Thyroid gland (tissue), 4 donors: Measurements from ENCODE around the gene CAPRIN1. TPM values are rescaled to one million over a fixed set of nuclear protein-coding genes. Genes with fewer than 3 reads are reported as not detected.

Experiments
- DNase-seq, 2 donors: peaks; one replicate each; pipeline ENCODE4 v3.0.0-alpha.2; 2019
- H3K27ac ChIP-seq, 3 donors: fragments of 200-600 bp; sonication (generic); 1 replicate in 2 of 3; 2 replicates in 1 of 3; pipeline ENCODE4 v1.5.1; 2016 to 2019; ENCODE audit warnings: mild to moderate bottlenecking in 1 of 3, moderate library complexity in 1 of 3
- H3K27me3 ChIP-seq: fragments of 200-600 bp; sonication (generic); one replicate; pipeline ENCODE4 v1.5.1; 2019
- H3K36me3 ChIP-seq, 2 donors: fragments of 200-600 bp; sonication (generic); one replicate each; pipeline ENCODE4 v1.5.1; 2016 to 2019
- H3K4me1 ChIP-seq, 2 donors: fragments of 200-600 bp; sonication (generic); one replicate each; pipeline ENCODE4 v1.5.1; 2017 to 2019
- H3K4me3 ChIP-seq, 3 donors: fragments of 200-600 bp; sonication (generic); replicated peaks in 1 of 3; 1 replicate in 2 of 3; 2 replicates in 1 of 3; pipeline ENCODE4 v1.5.1; 2016; ENCODE audit warnings: mild to moderate bottlenecking in 1 of 3
- H3K9me3 ChIP-seq: fragments of 200-600 bp; sonication (generic); one replicate; pipeline ENCODE4 v1.5.1; 2017
- POLR2A ChIP-seq, 2 donors: fragments of 450-650 bp; IDR thresholded peaks; one replicate each; pipeline ENCODE4 v1.6.1; 2017; ENCODE audit warnings: antibody characterized with exemption in 2 of 2, mild to moderate bottlenecking in 2 of 2, moderate library complexity in 1 of 2
- WGBS, 2 donors: methylation state at CpG; one replicate each; pipeline ENCODE4 v1.1.5; 2017; 5-methylcytosine and 5-hydroxymethylcytosine counted together
- intact Hi-C: fragments of 100-400 bp; cut with DNase I; formaldehyde crosslinking; loops from one replicate; pipeline ENCODE4 v1.15.1; 2023
- total RNA-seq, 4 donors: library from RNA; depleted of rRNA; stranded (reverse); fragments of >200 nt; gene quantifications; one replicate each; pipeline ENCODE4 v1.2.3, GENCODE V29; 2016
- TF ChIP-seq, protein P1 (sequence below), 6 experiments: fragments of 200-600 bp in 3 of 6; fragments of 450-650 bp in 3 of 6; sonication (generic) in 3 of 6; IDR thresholded peaks; one replicate each; pipeline ENCODE4 v1.5.1; 2016 to 2019; ENCODE audit warnings: antibody characterized with exemption in 6 of 6, mild to moderate bottlenecking in 2 of 6, inconsistent platforms in 1 of 6, moderate library complexity in 1 of 6

The CAPRIN1 gene
- total RNA-seq, 4 donors from 2014 or later, result 164 to 207 (median 180) TPM

DNA sequence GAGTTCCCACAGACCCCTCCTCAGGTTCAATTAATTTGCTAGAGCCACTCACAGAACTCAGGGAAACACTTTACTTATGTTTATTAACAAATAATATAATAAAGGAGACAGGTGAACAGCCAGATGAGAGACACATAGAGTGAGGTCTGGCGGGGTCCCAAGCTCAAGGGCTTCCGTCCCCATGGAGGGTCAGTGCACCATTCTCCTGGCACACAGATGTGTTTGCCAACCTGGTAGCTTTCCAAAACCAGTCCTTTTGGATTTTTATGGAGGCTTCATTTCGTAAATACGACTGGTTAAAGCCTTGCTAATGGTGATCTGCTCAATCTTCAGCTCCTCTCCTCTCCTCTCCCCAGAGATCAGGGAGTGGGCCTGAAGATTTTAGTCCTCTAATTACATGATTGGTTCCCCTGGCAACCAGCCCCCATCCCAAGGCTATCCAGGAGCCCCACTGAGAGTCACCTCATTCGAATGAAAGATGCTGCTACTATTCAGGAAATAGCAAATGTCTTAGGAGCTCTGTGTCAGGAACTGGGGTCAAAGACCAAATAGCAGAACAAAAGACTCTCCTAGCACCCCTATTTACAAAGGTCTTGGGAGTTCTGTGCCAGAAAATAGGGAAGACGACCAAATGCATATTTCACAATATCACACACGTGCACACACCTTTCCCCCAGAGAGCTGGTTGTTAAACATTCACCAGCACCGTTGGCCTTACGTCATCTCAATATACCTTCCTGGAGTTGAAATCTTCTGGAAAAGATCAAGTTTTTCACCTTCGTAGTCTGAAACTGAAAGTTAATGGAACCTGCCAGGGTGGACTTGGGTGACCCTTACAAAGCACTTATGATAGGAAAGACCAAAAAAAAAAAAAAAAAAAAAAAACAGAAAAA lies 23.8 kb upstream of the CAPRIN1 start:
- H3K4me3 ChIP-seq, result no peak overlapping the region
- 74 to 81% methylated on average over 10 of the region's 10 CpGs for WGBS, 2 donors
- H3K4me1 ChIP-seq, result no peaks in the 10 kb centered on the region
- no peaks in the 10 kb centered on the region for H3K9me3 ChIP-seq
- no peaks in the 10 kb centered on the region for H3K36me3 ChIP-seq
- H3K27me3 ChIP-seq, result no peaks in the 10 kb centered on the region
- intact Hi-C loops, result no loop called here
- TF ChIP-seq, protein P1, sequence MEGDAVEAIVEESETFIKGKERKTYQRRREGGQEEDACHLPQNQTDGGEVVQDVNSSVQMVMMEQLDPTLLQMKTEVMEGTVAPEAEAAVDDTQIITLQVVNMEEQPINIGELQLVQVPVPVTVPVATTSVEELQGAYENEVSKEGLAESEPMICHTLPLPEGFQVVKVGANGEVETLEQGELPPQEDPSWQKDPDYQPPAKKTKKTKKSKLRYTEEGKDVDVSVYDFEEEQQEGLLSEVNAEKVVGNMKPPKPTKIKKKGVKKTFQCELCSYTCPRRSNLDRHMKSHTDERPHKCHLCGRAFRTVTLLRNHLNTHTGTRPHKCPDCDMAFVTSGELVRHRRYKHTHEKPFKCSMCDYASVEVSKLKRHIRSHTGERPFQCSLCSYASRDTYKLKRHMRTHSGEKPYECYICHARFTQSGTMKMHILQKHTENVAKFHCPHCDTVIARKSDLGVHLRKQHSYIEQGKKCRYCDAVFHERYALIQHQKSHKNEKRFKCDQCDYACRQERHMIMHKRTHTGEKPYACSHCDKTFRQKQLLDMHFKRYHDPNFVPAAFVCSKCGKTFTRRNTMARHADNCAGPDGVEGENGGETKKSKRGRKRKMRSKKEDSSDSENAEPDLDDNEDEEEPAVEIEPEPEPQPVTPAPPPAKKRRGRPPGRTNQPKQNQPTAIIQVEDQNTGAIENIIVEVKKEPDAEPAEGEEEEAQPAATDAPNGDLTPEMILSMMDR (IDR thresholded peaks at IDR 0.05), result no peak
- TF ChIP-seq POLR2A (IDR thresholded peaks at IDR 0.05), result no peak
- H3K27ac ChIP-seq, result no peak overlapping the region
- DNase-seq, result no peak

DNA sequence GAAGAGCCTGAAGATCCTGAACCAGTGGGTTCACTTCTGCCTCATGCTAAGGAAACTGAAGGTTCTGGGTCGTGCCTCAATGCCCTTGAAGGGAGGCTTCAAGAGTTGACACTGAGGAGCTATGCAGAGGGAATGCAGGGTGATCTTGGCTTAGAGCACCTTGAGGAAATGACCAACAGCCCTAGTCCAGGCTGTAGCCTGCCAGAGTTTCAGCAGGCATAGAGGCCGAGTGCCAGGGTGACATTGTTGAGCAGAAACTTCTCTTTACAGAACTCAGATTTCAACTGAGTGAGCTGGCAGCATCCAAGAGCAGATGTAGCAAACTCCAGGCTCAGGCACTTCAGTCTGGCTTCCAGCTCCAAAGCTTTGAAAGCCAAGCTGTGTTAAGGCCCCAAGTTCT lies 23.1 kb upstream of the CAPRIN1 start:
- Histone ChIP-seq H3K9me3 (no peaks in the 10 kb centered on the region), H3K27ac (no peak overlapping the region), H3K4me1 (no peaks in the 10 kb centered on the region), H3K4me3 (no peak overlapping the region), H3K27me3 (no peaks in the 10 kb centered on the region), H3K36me3 (no peaks in the 10 kb centered on the region)
- WGBS, 2 donors, result 27 to 36% methylated on average over 2 of the region's 2 CpGs
- peak; percentile 38 to 49 for DNase-seq
- TF ChIP-seq, protein P1 (IDR thresholded peaks at IDR 0.05), result no peak
- no peak for TF ChIP-seq POLR2A (IDR thresholded peaks at IDR 0.05)
- intact Hi-C loops, result no loop called here

DNA sequence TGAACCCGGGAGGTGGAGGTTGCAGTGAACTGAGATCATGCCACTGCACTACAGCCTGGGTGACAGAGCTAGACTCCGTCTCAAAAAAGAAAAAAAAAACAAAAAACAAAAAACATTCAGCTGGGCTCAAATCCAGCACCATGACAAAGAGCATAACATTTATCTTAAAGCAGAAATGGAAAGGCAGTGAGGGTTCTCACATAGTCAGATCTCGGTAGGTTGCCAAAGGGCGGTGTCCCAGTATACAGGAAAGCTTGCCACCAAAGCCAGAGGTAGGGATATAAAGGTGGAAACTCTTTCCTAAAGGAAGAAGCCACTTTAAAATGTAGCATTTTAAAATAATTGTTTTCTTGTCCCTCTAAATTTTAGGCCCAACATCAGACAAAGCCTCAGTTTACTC lies 22.4 kb upstream of the CAPRIN1 start:
- no peaks in the 10 kb centered on the region for H3K9me3 ChIP-seq
- no peak overlapping the region for H3K27ac ChIP-seq
- WGBS, 2 donors, result 77 to 80% methylated on average over 4 of the region's 4 CpGs
- no peak for DNase-seq
- H3K4me1 ChIP-seq, result no peaks in the 10 kb centered on the region
- H3K36me3 ChIP-seq, result no peaks in the 10 kb centered on the region
- no peak for TF ChIP-seq POLR2A (IDR thresholded peaks at IDR 0.05)
- TF ChIP-seq, protein P1 (IDR thresholded peaks at IDR 0.05), result no peak
- H3K4me3 ChIP-seq, result no peak overlapping the region
- intact Hi-C loops, result no loop called here
- H3K27me3 ChIP-seq, result no peaks in the 10 kb centered on the region

DNA sequence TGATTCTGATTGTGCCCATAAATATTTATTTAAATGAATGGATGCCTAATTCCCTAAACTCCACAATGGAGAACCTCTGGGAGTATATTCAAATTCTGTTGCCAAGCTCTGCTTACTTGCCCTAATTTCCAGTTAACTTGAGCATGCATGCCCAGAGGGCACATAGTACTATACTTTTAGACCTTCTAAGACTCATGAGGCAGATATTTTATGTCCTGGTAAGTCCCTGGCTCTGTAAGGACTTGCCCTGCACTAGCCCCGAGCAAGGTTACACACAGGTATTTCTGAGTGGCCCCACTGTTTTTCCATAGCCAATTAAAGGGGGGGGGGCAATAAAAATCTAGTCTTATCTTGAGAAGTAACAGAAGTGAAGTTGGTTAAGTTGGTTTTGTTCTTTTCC lies 21.1 kb upstream of the CAPRIN1 start:
- H3K27ac ChIP-seq, result no peak overlapping the region
- no peaks in the 10 kb centered on the region for H3K4me1 ChIP-seq
- 61 to 70% methylated on average over 1 of the region's 1 CpG for WGBS, 2 donors
- no peak for DNase-seq
- TF ChIP-seq POLR2A (IDR thresholded peaks at IDR 0.05), result no peak
- intact Hi-C loops, result no loop called here
- H3K36me3 ChIP-seq, result no peaks in the 10 kb centered on the region
- no peak overlapping the region for H3K4me3 ChIP-seq
- H3K9me3 ChIP-seq, result no peaks in the 10 kb centered on the region
- no peaks in the 10 kb centered on the region for H3K27me3 ChIP-seq

DNA sequence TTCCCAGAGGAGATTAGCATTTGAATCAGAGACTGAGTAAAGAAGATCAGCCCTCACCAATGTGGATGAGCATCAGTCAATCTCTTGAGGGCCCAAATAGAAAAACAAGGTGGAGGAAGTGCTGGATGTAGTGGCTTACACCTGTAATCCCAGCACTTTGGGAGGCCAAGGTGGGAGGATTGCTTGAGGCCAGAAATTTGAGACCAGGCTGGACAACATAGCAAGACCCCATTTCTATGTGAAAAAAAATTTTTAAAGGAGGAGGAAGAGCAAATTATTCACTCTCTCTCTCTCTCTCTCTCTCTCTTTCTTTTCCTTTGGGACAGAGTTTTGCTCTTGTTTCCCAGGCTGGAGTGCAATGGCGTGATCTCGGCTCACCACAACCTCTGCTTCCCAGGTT lies 18.1 kb upstream of the CAPRIN1 start:
- Histone ChIP-seq H3K4me1 (no peaks in the 10 kb centered on the region), H3K9me3 (no peaks in the 10 kb centered on the region), H3K4me3 (no peak overlapping the region), H3K27ac (no peak overlapping the region), H3K27me3 (no peaks in the 10 kb centered on the region), H3K36me3 (no peaks in the 10 kb centered on the region)
- no peak for DNase-seq
- TF ChIP-seq, protein P1 (IDR thresholded peaks at IDR 0.05), result no peak
- TF ChIP-seq POLR2A (IDR thresholded peaks at IDR 0.05), result no peak
- 91 to 98% methylated on average over 2 of the region's 2 CpGs for WGBS, 2 donors
- intact Hi-C loops, result no loop called here
